Esophagus squamous epithelium (tissue), 5 donors: ENCODE results near the gene EVI2B. TPM values are rescaled to one million over a fixed set of nuclear protein-coding genes. Genes with fewer than 3 reads are reported as not detected.
"Not testable (repeated sequence)": the region's sequence is repeated elsewhere in the genome, so short reads cannot be mapped to it uniquely, and the experiment has no call there.

Experiments
- DNase-seq: peaks from one replicate; lab custom pipeline; 2025; lab: John Stamatoyannopoulos, UW
- H3K27ac ChIP-seq, 4 donors: fragments of 200-600 bp; sonication (generic); one replicate each; pipeline ENCODE4 v1.5.1; 2016 to 2019; ENCODE audit warnings: mild to moderate bottlenecking in 1 of 4
- H3K27me3 ChIP-seq, 4 donors: fragments of 200-600 bp; sonication (generic); 1 replicate in 3 of 4; 2 replicates in 1 of 4; pipeline versions ENCODE4 v1.5.1 to v1.6.0; 2017 to 2021; ENCODE audit warnings: antibody characterized with exemption in 1 of 4
- H3K36me3 ChIP-seq, 3 donors: fragments of 200-600 bp; sonication (generic); one replicate each; pipeline ENCODE4 v1.5.1; 2016 to 2019
- H3K4me1 ChIP-seq, 3 donors: fragments of 200-600 bp; sonication (generic); one replicate each; pipeline ENCODE4 v1.5.1; 2017 to 2019
- H3K4me3 ChIP-seq, 4 donors: fragments of 200-600 bp; sonication (generic); 1 replicate in 3 of 4; 2 replicates in 1 of 4; pipeline ENCODE4 v1.5.1; 2016 to 2019; ENCODE audit warnings: mild to moderate bottlenecking in 2 of 4, moderate library complexity in 1 of 4
- H3K9me3 ChIP-seq, 3 donors: fragments of 200-600 bp; sonication (generic); one replicate each; pipeline ENCODE4 v1.5.1; 2016 to 2019
- POLR2A ChIP-seq, 4 donors: fragments of 450-650 bp; IDR thresholded peaks; one replicate each; pipeline ENCODE4 v1.6.1; 2017; ENCODE audit warnings: antibody characterized with exemption in 4 of 4, mild to moderate bottlenecking in 4 of 4, moderate library complexity in 3 of 4
- WGBS, 2 donors: methylation state at CpG; one replicate each; pipeline ENCODE4 v1.1.5; 2018; 5-methylcytosine and 5-hydroxymethylcytosine counted together
- intact Hi-C: fragments of 100-400 bp; cut with DNase I; formaldehyde crosslinking; loops from one replicate; pipeline ENCODE4 v1.15.0; 2022
- total RNA-seq, 4 donors: library from RNA; depleted of rRNA; stranded (reverse); fragments of >200 nt; gene quantifications; one replicate each; pipeline ENCODE4 v1.1.0, GENCODE V29; 2016
- TF ChIP-seq, protein P1 (sequence below), 6 experiments: fragments of 450-650 bp in 4 of 6; fragments of 200-600 bp in 2 of 6; sonication (generic) in 2 of 6; IDR thresholded peaks; one replicate each; pipeline ENCODE4 v1.5.1; 2016 to 2019; ENCODE audit warnings: antibody characterized with exemption in 6 of 6, mild to moderate bottlenecking in 4 of 6, moderate library complexity in 4 of 6
- donor health status: DM: yes; HTN: yes; CAD: no.

The EVI2B gene
- total RNA-seq, 4 donors from 2014 or later = 1.7 to 13.4 (median 4.2) TPM

DNA sequence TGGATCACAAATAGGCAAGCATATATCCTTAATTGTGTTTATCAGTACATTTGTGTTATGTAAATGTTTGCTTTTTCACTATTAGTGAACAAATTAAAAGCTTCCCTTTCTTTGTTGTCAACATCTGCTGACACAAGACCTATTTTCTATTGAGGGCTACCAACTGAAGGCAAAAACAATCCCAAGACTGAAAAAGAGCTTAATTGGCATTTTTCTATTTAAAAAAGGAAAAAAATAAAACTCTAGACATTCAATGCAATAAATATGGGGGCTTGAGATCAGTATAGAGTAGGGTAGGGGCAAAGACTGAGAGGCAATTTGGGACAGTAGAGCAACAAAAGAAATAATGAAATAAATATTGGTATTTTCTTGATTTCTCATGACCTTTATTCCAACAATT is 41.1 kb downstream of the EVI2B start:
- no peak for DNase-seq
- intact Hi-C loops = no loop called here
- Histone ChIP-seq H3K36me3 (peaks cover 0 to 39% (median 0%) of the 10 kb centered on the region in 3 donors), H3K4me3 (no peak overlapping the region), H3K27me3 (no peaks in the 10 kb centered on the region), H3K27ac (peak overlapping the region in 1 of 4 donors; percentile 14), H3K9me3 (no peaks in the 10 kb centered on the region), H3K4me1 (peaks cover 5 to 24% (median 21%) of the 10 kb centered on the region in 3 donors)
- TF ChIP-seq, protein P1, sequence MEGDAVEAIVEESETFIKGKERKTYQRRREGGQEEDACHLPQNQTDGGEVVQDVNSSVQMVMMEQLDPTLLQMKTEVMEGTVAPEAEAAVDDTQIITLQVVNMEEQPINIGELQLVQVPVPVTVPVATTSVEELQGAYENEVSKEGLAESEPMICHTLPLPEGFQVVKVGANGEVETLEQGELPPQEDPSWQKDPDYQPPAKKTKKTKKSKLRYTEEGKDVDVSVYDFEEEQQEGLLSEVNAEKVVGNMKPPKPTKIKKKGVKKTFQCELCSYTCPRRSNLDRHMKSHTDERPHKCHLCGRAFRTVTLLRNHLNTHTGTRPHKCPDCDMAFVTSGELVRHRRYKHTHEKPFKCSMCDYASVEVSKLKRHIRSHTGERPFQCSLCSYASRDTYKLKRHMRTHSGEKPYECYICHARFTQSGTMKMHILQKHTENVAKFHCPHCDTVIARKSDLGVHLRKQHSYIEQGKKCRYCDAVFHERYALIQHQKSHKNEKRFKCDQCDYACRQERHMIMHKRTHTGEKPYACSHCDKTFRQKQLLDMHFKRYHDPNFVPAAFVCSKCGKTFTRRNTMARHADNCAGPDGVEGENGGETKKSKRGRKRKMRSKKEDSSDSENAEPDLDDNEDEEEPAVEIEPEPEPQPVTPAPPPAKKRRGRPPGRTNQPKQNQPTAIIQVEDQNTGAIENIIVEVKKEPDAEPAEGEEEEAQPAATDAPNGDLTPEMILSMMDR (IDR thresholded peaks at IDR 0.05) = no peak
- TF ChIP-seq POLR2A (IDR thresholded peaks at IDR 0.05) = no peak

DNA sequence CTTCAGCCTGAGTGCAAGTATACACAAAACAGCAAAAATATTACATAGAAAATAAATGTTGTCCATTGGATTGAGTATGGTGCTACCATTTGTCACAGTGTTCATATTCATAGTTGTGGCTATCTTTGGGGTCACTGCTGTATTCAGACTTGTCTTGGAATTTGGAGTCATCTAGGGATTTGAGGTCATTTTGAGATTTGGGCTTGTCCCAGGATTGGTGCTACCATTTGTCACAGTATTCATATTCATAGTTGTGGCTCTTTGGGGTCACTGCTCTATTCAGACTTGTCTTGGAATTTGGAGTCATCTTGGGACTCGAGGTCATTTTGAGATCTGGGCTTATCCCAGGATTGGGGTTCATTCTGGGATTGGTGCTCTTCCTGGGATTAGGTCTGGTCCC is 41.6 kb downstream of the EVI2B start:
- Histone ChIP-seq H3K27me3 (no peaks in the 10 kb centered on the region), H3K27ac (no peak overlapping the region), H3K4me3 (no peak overlapping the region), H3K9me3 (no peaks in the 10 kb centered on the region), H3K36me3 (peaks cover 0 to 36% (median 0%) of the 10 kb centered on the region in 3 donors), H3K4me1 (peaks cover 5 to 24% (median 21%) of the 10 kb centered on the region in 3 donors)
- TF ChIP-seq, protein P1 (IDR thresholded peaks at IDR 0.05) = no peak
- TF ChIP-seq POLR2A (IDR thresholded peaks at IDR 0.05) = no peak
- no peak for DNase-seq
- intact Hi-C loops = no loop called here
- WGBS, 2 donors = 75 to 100% methylated on average over 1 of the region's 1 CpG

DNA sequence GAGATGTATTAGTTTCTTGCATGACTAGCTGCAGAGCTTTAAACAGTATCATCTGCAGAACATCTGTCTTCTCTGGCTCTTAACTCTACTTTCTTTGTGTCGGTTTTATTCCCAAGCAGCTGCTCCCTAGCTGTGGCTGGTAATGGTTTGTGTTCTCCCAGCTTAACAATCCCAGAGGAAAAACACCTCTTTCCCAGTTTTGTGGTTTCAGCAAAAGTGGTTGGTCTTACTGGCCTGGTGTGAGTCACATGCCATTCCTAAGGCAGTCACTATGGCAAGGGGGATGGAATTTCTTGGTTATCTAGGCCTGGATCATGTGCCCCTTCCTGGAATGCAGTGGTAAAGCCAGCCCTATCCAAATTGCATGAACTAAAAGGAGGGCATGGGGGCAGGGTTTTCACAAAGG is 44.3 kb downstream of the EVI2B start:
- Histone ChIP-seq H3K4me1 (peaks cover 3 to 18% (median 17%) of the 10 kb centered on the region in 3 donors), H3K27ac (peak overlapping the region in 2 of 4 donors; percentile 54 to 72), H3K4me3 (no peak overlapping the region), H3K36me3 (peaks cover 0 to 54% (median 0%) of the 10 kb centered on the region in 3 donors), H3K9me3 (no peaks in the 10 kb centered on the region), H3K27me3 (no peaks in the 10 kb centered on the region)
- TF ChIP-seq, protein P1 (IDR thresholded peaks at IDR 0.05) = no peak
- no peak for TF ChIP-seq POLR2A (IDR thresholded peaks at IDR 0.05)
- DNase-seq = no peak
- intact Hi-C loops = no loop called here
- WGBS, 2 donors = 56 to 58% methylated on average over 1 of the region's 1 CpG

DNA sequence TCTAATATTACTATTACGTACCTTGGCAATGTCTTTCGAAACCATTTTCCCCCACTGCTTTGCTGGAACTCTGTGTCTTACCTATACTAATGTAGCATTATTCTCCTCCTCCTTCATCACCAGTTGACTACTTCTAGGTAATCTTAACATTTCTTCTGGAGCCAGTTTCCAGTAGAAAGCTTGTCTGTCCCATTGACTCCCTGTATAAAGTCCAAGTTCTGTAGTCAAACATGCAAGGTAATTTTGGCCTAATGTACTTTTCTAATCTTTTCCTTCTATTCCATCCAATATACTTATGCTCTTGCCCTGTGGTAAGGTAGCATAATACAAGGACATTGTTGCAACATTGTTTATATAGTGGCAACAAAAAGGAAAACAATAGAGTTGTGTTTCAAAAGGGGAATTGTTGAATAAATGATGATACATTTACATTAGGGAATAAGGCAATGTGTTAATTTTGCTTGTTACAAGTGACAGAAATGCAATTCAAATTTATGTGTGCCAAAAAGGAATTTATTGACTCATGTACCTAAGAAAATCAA is 44.7 kb downstream of the EVI2B start:
- peak overlapping the region in 1 of 4 donors; percentile 54 for H3K27ac ChIP-seq
- DNase-seq = no peak
- H3K4me1 ChIP-seq = peaks cover 0 to 13% (median 12%) of the 10 kb centered on the region in 3 donors
- intact Hi-C loops = no loop called here
- H3K36me3 ChIP-seq = peaks cover 0 to 54% (median 0%) of the 10 kb centered on the region in 3 donors
- no peak overlapping the region for H3K4me3 ChIP-seq
- no peaks in the 10 kb centered on the region for H3K27me3 ChIP-seq
- TF ChIP-seq, protein P1 (IDR thresholded peaks at IDR 0.05) = no peak
- TF ChIP-seq POLR2A (IDR thresholded peaks at IDR 0.05) = no peak
- 92 to 96% methylated on average over 2 of the region's 2 CpGs for WGBS, 2 donors
- no peaks in the 10 kb centered on the region for H3K9me3 ChIP-seq

DNA sequence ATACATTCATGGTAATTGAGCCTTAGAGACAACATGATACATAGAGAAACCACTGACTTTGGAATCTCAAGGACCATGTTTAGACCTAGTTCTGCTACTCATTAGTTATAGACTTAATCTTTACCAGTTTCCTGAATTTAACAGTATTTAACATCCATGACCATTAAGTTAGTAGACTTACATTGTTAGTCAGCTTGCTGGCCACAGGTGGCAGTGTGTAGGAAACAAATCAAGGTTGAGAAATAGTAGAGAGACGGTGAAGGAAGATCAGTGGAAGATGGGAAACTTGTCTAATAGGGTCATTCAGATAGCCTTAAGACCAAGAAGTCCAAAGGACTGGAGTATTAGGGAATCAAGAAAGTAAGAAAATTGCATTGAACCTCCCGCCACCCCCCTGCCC is 47.8 kb downstream of the EVI2B start:
- Histone ChIP-seq H3K27ac (no peak overlapping the region), H3K27me3 (no peaks in the 10 kb centered on the region), H3K4me1 (peaks cover 0 to 6% (median 0%) of the 10 kb centered on the region in 3 donors), H3K9me3 (no peaks in the 10 kb centered on the region), H3K36me3 (peaks cover 0 to 63% (median 0%) of the 10 kb centered on the region in 3 donors), H3K4me3 (no peak overlapping the region)
- no peak for DNase-seq
- intact Hi-C loops = no loop called here
- 84 to 89% methylated on average over 2 of the region's 2 CpGs for WGBS, 2 donors
- no peak for TF ChIP-seq POLR2A (IDR thresholded peaks at IDR 0.05)
- TF ChIP-seq, protein P1 (IDR thresholded peaks at IDR 0.05) = peak in 1 of 6 experiments; percentile 11

DNA sequence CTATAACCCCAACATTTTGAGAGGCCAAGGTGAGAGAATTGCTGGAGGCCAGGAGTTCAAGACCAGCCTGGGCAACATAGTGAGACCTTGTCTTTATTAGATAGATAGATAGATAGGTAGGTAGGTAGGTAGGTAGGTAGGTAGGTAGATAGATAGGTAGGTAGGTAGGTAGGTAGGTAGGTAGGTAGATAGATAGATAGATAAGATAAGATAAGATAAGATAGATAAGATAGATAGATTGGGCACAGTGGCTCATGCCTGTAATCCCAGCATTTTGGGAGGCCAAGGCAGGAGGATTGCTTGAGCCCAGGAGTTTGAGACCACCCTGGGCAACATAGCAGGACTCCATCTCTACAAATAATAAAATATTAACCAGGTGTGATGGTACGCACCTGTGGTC is 50.9 kb downstream of the EVI2B start:
- WGBS, 2 donors = 100% methylated on average over 1 of the region's 1 CpG
- H3K27me3 ChIP-seq, H3K9me3 ChIP-seq, H3K4me3 ChIP-seq, intact Hi-C loops, DNase-seq, H3K27ac ChIP-seq, H3K4me1 ChIP-seq: not testable (repeated sequence)
- peaks cover 0 to 67% (median 0%) of the 10 kb centered on the region in 3 donors for H3K36me3 ChIP-seq
